BLaER1 (cell line): Measurements from ENCODE around the gene SLC5A10.
"Not testable (repeated sequence)": the region's sequence is repeated elsewhere in the genome, so short reads cannot be mapped to it uniquely, and the experiment has no call there.

Source experiments
- H3K27ac ChIP-seq: shearing (Covaris generic); formaldehyde crosslinking; 2 replicates; pipeline ENCODE4 v1.8.1; 2022
- H3K27me3 ChIP-seq: shearing (Covaris generic); formaldehyde crosslinking; 2 replicates; pipeline ENCODE4 v1.8.1; 2022
- H3K36me3 ChIP-seq: shearing (Covaris generic); formaldehyde crosslinking; 2 replicates; pipeline ENCODE4 v1.8.1; 2022
- H3K4me1 ChIP-seq: shearing (Covaris generic); formaldehyde crosslinking; 2 replicates; pipeline ENCODE4 v1.8.1; 2022
- H3K4me2 ChIP-seq: shearing (Covaris generic); formaldehyde crosslinking; 2 replicates; pipeline ENCODE4 v1.8.1; 2022
- H3K4me3 ChIP-seq: shearing (Covaris generic); formaldehyde crosslinking; 2 replicates; pipeline ENCODE4 v1.8.1; 2022
- H3K9ac ChIP-seq: shearing (Covaris generic); formaldehyde crosslinking; 2 replicates; pipeline ENCODE4 v1.8.1; 2022
- H3K9me3 ChIP-seq: shearing (Covaris generic); formaldehyde crosslinking; 2 replicates; pipeline ENCODE4 v1.8.1; 2022
- H4K20me1 ChIP-seq: shearing (Covaris generic); formaldehyde crosslinking; 2 replicates; pipeline ENCODE4 v1.8.1; 2022

Gene SLC5A10

GRCh38 chr17:19038730-19039129, 86.8 kb downstream of the SLC5A10 start:
- not testable (repeated sequence) for H3K4me1 ChIP-seq, H3K4me3 ChIP-seq, H3K4me2 ChIP-seq, H4K20me1 ChIP-seq, H3K27me3 ChIP-seq, H3K36me3 ChIP-seq, H3K27ac ChIP-seq, H3K9ac ChIP-seq, H3K9me3 ChIP-seq

GRCh38 chr17:19040350-19040749, 88.4 kb downstream of the SLC5A10 start:
- not testable (repeated sequence) for H3K27ac ChIP-seq, H3K9me3 ChIP-seq

GRCh38 chr17:19041871-19042270, 89.9 kb downstream of the SLC5A10 start:
- not testable (repeated sequence) for H3K36me3 ChIP-seq, H3K4me3 ChIP-seq, H4K20me1 ChIP-seq, H3K27me3 ChIP-seq, H3K4me1 ChIP-seq, H3K9ac ChIP-seq, H3K27ac ChIP-seq, H3K9me3 ChIP-seq, H3K4me2 ChIP-seq

More at GRCh38 chr17:19040350-19040749, 88.4 kb downstream of the SLC5A10 start:
- H3K36me3 ChIP-seq, H3K4me3 ChIP-seq, H4K20me1 ChIP-seq, H3K4me2 ChIP-seq, H3K27me3 ChIP-seq, H3K4me1 ChIP-seq, H3K9ac ChIP-seq: not testable (repeated sequence)

- H3K4me1 ChIP-seq, H3K27ac ChIP-seq, H4K20me1 ChIP-seq, H3K36me3 ChIP-seq, H3K9ac ChIP-seq, H3K4me2 ChIP-seq, H3K4me3 ChIP-seq, H3K9me3 ChIP-seq, H3K27me3 ChIP-seq: not testable (repeated sequence)
Measured at GRCh38 chr17:19042369-19042768, 90.4 kb downstream of the SLC5A10 start.

DNA sequence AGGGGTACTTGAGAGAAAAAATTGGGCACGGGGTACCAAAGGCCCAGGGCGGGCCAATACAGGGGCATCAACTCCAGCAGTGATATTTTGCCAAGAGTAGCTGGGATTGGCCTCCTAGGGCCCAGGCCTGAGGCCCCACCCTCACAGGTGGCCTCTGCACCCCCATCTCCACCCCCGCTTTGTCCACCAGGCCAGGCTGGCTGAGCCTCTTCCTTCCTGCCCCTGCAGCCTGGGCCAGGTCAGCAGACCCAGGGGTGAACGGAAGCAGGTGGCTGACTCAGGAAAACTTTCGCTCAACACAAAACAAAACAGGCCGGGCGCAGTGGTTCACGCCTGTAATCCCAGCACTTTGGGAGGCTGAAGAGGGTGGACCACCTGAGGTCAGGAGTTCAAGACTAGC, 91.1 kb downstream of the SLC5A10 start:
- H3K27ac ChIP-seq, H3K9me3 ChIP-seq, H3K4me1 ChIP-seq, H4K20me1 ChIP-seq, H3K4me3 ChIP-seq, H3K27me3 ChIP-seq, H3K9ac ChIP-seq, H3K36me3 ChIP-seq: not testable (repeated sequence)
- peak overlapping the region; percentile 51; the same call in 1 of the 2 replicates for H3K4me2 ChIP-seq

- not testable (repeated sequence) for H3K4me1 ChIP-seq, H3K9me3 ChIP-seq, H3K36me3 ChIP-seq, H4K20me1 ChIP-seq, H3K9ac ChIP-seq, H3K27me3 ChIP-seq, H3K4me2 ChIP-seq, H3K27ac ChIP-seq, H3K4me3 ChIP-seq
Measured at GRCh38 chr17:19044643-19045042, 92.7 kb downstream of the SLC5A10 start.

DNA sequence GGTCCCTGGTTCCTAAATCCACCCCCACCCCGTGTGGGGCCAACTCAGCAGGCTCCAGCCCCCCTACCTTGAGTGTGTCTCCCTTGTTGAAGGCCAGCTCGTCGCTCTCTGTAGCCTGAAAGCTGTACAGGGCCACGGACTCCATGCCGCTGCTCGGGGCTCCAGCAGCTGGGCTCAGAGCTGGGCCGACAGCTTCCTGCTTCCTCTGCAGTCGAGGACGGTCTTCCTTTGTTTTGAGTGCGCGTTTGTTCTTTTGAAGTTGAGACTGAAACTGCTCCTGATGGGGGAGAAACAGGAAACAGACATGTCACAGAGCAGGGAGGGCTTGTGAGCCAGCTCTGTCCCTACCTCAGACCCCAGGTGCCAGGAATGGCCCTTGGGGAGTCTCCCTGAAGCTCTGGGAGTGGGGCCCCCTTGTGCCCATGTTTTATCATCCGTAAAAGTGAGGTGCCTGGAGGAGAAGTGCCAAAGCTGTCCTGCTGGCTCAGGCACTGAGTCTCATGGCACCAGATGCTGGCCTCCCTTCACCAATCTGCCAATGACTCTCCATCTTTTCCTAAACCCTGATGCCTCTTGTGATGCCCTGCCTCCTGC, 94.9 kb downstream of the SLC5A10 start, which contains the start of gene GRAP:
Gene GRAP (minus strand): TSS at position 176 of the 594 bp plus-strand sequence. CDS start 31 bp downstream, at position 145.
- H3K4me3 ChIP-seq, H3K4me1 ChIP-seq, H4K20me1 ChIP-seq, H3K27ac ChIP-seq, H3K27me3 ChIP-seq, H3K4me2 ChIP-seq, H3K9ac ChIP-seq, H3K36me3 ChIP-seq, H3K9me3 ChIP-seq: not testable (repeated sequence)

GRCh38 chr17:19047510-19047909, 95.5 kb downstream of the SLC5A10 start:
- not testable (repeated sequence) for H3K27me3 ChIP-seq, H3K4me1 ChIP-seq, H3K4me2 ChIP-seq, H4K20me1 ChIP-seq, H3K27ac ChIP-seq, H3K9me3 ChIP-seq, H3K4me3 ChIP-seq, H3K9ac ChIP-seq, H3K36me3 ChIP-seq

DNA sequence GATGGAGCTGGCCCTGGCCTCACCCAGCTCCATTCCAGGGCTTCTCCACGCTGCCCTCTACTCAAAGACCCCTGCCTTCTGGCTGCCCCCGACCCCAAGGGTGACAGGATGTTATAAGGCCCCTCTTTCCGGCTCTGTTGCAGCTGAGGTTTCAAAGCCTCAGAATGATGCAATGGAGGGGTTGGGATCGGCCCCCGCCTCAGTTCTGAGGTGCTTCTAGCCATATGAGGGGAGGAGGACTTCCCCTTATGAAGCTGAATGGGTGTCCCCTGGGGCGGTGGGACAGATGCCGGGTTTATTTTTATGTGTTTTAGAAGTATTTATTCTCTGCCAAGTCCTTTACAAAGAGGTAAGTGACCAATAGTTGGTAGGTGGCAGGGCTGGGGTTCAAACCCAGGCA, 96.9 kb downstream of the SLC5A10 start:
- H3K27ac ChIP-seq, H3K27me3 ChIP-seq, H4K20me1 ChIP-seq, H3K4me2 ChIP-seq, H3K9ac ChIP-seq, H3K36me3 ChIP-seq, H3K4me3 ChIP-seq, H3K9me3 ChIP-seq, H3K4me1 ChIP-seq: not testable (repeated sequence)

DNA sequence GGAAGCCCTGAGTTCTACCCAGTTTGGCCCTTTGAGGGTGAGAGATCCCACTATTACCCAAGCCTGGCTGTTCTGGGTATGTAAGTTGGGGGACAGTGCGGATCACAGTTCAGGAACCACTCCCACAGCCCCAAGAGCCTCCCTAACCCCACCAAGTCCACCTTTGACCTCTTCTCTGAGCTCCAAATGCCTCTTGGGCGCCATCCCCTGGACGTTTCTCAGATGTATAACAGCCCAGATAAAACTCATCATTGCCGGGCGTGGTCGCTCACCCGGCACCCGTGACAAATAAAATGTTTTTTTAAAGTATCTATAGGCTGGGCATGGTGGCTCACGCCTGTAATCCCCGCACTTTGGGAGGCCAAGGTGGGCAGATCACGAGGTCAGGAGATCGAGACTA, 103.5 kb downstream of the SLC5A10 start:
- H3K36me3 ChIP-seq, H3K4me1 ChIP-seq, H3K4me3 ChIP-seq, H4K20me1 ChIP-seq, H3K27me3 ChIP-seq, H3K9me3 ChIP-seq, H3K27ac ChIP-seq, H3K4me2 ChIP-seq, H3K9ac ChIP-seq: not testable (repeated sequence)

DNA sequence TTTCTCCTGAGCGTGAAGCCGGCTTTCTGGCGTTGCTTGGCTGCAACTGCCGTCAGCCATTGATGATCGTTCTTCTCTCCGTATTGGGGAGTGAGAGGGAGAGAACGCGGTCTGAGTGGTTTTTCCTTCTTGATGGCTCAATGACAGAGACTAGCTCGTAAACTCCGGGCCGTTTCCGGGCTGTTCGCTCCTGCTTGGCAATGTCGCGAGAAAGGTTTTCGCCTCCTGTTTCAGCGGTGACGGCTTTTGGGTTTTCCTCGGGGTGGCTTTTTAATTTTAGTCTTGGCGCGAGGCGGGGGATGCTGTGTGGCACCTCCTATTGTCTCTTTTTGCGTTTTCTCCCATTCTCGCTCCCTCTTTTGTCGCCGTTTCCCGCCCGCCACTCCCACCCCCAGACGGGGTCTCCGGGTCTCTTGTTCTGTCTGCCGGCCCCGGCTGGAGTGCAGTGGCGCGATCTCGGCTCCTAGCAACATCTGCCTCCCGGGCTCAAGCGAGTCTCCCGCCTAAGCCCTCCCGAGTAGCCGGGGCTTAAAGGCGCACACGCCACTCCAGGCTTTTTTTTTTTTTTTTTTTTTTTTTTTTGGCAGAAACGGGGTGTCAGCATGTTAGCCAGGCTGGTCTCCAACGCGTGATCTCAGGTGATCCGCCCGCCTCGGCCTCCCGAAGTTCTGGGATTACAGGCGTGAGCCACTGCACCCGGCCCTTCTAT, 110.2 kb downstream of the SLC5A10 start:
- not testable (repeated sequence) for H3K4me2 ChIP-seq, H3K9ac ChIP-seq, H3K4me1 ChIP-seq, H3K4me3 ChIP-seq, H3K27ac ChIP-seq, H4K20me1 ChIP-seq, H3K36me3 ChIP-seq, H3K9me3 ChIP-seq, H3K27me3 ChIP-seq

- H3K27ac ChIP-seq, H3K9ac ChIP-seq: not testable (repeated sequence)
Measured at GRCh38 chr17:19062718-19063325, 110.9 kb downstream of the SLC5A10 start.

GRCh38 chr17:19063326-19063956, 111.5 kb downstream of the SLC5A10 start:
- not testable (repeated sequence) for H3K9me3 ChIP-seq, H4K20me1 ChIP-seq, H3K27ac ChIP-seq, H3K36me3 ChIP-seq, H3K9ac ChIP-seq, H3K4me2 ChIP-seq, H3K4me1 ChIP-seq, H3K27me3 ChIP-seq
- H3K4me3 ChIP-seq, result 0 out of 2 replicates have a peak overlapping the region, but pooled peaks have one; percentile 38

More at GRCh38 chr17:19062718-19063325, 110.9 kb downstream of the SLC5A10 start:
- H3K4me3 ChIP-seq, H3K9me3 ChIP-seq, H3K36me3 ChIP-seq, H4K20me1 ChIP-seq, H3K27me3 ChIP-seq, H3K4me1 ChIP-seq, H3K4me2 ChIP-seq: not testable (repeated sequence)

DNA sequence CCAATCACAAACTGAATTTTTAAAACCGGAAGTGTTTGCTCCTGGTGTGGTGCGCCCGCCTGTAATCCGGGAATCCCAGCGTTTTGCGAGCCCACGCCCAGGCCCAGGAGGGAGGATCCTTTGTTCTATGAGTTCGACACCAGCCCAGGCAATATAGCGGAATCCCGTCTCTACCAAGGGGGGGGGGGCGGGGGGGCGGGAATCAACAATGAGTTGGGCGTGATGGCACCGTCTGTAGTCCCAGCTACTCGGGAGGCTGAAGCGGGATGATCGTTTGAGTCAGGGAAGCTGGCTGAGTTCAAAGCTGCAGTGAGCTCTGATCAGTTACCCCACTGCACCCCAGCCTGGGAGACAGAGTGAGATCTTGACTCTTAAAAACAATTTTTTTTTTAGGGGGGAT, 112.4 kb downstream of the SLC5A10 start:
- not testable (repeated sequence) for H3K4me1 ChIP-seq, H4K20me1 ChIP-seq, H3K27me3 ChIP-seq, H3K4me2 ChIP-seq, H3K9ac ChIP-seq, H3K4me3 ChIP-seq, H3K9me3 ChIP-seq, H3K27ac ChIP-seq, H3K36me3 ChIP-seq
